ENCODE measurements around the gene PUS10.
A peak's percentile ranks its signal among the peaks of the same experiment; 100 is the strongest.

Gene PUS10

DNA sequence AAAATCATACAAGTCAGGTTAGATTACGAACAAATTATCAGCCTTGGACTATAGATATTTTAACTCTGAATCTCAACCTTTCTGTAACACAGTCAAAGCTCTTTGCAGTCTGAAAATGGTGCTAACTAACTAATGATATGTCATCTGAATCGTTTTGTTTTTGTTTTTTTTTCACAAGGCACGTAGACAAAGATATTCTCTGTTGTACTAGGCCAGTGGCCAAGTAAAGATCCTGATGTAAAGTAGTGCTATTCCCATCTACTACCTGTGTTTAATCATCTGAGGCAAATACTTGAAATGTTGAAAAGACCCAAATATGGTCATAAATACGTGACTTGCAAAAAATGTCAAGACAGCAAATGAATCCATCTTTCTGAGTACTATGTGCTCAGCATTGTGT lies 71.0 kb downstream of the PUS10 start:
- POLR2A ChIA-PET (ENCODE audit: low non-redundant PET): no interaction called here
- TF ChIP-seq, protein P1, sequence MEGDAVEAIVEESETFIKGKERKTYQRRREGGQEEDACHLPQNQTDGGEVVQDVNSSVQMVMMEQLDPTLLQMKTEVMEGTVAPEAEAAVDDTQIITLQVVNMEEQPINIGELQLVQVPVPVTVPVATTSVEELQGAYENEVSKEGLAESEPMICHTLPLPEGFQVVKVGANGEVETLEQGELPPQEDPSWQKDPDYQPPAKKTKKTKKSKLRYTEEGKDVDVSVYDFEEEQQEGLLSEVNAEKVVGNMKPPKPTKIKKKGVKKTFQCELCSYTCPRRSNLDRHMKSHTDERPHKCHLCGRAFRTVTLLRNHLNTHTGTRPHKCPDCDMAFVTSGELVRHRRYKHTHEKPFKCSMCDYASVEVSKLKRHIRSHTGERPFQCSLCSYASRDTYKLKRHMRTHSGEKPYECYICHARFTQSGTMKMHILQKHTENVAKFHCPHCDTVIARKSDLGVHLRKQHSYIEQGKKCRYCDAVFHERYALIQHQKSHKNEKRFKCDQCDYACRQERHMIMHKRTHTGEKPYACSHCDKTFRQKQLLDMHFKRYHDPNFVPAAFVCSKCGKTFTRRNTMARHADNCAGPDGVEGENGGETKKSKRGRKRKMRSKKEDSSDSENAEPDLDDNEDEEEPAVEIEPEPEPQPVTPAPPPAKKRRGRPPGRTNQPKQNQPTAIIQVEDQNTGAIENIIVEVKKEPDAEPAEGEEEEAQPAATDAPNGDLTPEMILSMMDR (conservative IDR thresholded peaks at IDR 0.05; ENCODE audit: low read depth): no peak
- DNase-seq (ENCODE audit: low spot score): no peak
- CTCF ChIA-PET: no interaction called here
- peak overlapping the region; percentile 96 for H3K27ac ChIP-seq

DNA sequence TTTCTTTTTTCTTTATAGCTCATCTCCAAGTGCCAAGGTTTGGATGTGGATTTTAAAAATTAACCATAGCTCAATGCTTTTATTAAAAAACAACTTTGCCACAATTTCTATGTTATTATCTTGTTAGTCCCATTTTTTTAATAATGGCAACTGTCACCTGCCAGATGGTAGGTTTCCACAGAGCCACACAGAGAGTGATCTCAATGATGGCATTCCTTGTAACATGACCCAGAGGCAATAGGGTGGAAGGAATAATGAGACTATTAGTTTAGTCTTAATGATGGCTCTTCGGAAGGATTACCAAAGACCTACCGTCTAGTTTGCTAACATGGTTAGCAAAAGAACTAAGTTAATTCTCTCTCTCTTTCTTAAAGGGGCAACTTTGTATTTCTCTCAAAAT lies 72.7 kb downstream of the PUS10 start:
- no peak for DNase-seq (ENCODE audit: low spot score)
- TF ChIP-seq, protein P1 (conservative IDR thresholded peaks at IDR 0.05; ENCODE audit: low read depth): no peak
- H3K27ac ChIP-seq: no peak overlapping the region
- CTCF ChIA-PET: no interaction called here
- POLR2A ChIA-PET (ENCODE audit: low non-redundant PET): no interaction called here

DNA sequence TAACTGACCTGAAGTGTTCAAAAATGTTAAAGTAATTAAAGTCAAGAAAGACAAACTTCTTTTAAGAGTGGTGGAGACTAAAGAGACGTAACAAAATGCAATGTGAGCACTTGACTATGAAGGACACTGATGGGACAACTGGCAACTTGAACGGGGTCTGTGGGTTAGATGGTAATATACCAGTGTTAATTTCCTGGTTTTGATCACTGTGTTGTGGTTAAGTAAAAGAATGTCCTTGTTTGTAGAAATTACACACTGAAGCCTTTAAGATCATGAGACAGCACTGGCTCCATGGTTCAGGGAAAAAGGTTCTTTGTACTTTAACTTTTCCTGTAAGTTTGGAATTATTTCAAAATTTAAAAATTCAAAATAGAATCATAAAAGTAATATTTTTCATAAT lies 78.4 kb downstream of the PUS10 start:
- no peak overlapping the region for H3K27ac ChIP-seq
- ChIA-PET CTCF (no interaction called here), POLR2A (ENCODE audit: low non-redundant PET) (no interaction called here)
- no peak for DNase-seq (ENCODE audit: low spot score)
- TF ChIP-seq, protein P1 (conservative IDR thresholded peaks at IDR 0.05; ENCODE audit: low read depth): no peak

DNA sequence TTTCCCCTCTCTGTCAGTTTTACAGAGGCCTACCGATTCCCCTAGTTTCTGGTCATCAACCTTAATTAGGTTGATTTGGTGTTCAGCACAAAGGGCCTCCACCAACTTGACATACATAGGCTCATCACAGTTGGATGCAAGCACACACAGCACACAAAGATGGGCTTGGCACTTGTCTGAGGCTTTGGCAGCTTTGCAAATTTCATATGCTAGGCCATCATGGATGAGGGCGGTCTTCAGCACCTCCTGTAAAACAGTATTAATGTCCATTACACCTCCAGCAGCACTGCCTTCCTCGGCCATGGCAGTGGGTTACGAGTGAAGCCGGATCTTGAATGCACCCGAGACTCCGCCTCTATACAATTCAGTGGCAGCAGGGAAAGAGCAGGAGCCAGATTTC lies 79.8 kb downstream of the PUS10 start:
- TF ChIP-seq, protein P1 (conservative IDR thresholded peaks at IDR 0.05; ENCODE audit: low read depth): no peak
- DNase-seq (ENCODE audit: low spot score): no peak
- POLR2A ChIA-PET (ENCODE audit: low non-redundant PET): no interaction called here
- CTCF ChIA-PET: no interaction called here
- H3K27ac ChIP-seq: no peak overlapping the region

DNA sequence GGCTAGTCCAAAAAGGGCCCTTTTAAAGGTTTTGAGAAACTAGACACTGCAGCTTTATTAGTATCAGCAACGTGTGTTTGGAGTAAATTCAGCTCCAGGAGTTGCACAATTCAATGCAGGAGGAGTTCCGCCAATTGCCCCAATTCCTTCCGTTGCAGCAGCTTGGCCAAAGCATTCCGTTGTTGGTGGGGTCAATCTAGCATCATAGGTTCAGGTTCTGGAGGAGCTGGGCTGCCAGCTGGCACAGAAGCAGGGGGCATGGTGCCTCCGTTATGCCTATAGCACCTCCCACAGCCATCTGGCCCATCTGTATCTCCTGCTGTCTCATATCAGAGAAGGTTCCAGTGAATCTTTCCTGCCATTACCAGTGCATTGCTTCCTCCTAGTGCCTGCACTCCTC lies 81.3 kb downstream of the PUS10 start:
- H3K27ac ChIP-seq: peak overlapping the region; percentile 8; the same call in 1 of the 2 replicates
- TF ChIP-seq, protein P1 (conservative IDR thresholded peaks at IDR 0.05; ENCODE audit: low read depth): no peak
- POLR2A ChIA-PET (ENCODE audit: low non-redundant PET): no interaction called here
- CTCF ChIA-PET: no interaction called here
- no peak for DNase-seq (ENCODE audit: low spot score)

DNA sequence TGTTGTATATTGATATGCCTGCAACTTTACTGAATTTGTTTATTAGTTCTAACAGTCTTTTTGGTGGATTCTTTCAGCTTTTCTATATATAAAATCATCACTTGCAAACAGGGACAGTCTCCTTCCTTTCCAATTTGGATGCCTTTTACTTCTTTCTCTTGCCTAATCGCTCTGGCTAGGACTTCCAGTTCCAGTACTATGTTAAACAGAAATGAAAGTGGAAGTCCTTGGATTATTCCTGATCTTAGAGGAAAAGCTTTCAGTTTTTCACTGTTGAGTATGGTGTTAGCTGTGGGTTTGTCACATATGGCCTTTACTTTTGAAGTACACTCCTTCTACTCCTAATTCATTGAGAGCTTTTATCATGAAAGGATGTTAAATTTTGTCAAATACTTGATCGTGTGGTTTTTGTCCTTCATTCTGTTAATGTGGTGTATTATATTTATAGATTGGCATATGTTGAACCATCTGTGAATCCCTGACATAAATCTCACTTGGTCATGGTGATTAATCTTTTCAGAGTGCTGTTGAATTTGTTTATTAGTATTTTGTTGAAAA lies 83.8 kb downstream of the PUS10 start:
- no peak for DNase-seq (ENCODE audit: low spot score)
- ChIA-PET POLR2A (ENCODE audit: low non-redundant PET) (no interaction called here), CTCF (interaction anchor here (1.4 kb wide), 1 partner anchor 65 kb away, joined by 7 read pairs; no protein-coding TSS in a partner anchor)
- TF ChIP-seq, protein P1 (conservative IDR thresholded peaks at IDR 0.05; ENCODE audit: low read depth): no peak
- H3K27ac ChIP-seq: no peak overlapping the region
